ENCODE results near the gene RRAS.

RRAS gene

GRCh38 chr19:49596407-49596806 lies 43.5 kb downstream of the RRAS start:
- peaks cover 50% of the 10 kb centered on the region for H3K36me3 ChIP-seq (replicated peaks; ENCODE audit: low read depth, low read length)

GRCh38 chr19:49595819-49596404 lies 44.0 kb downstream of the RRAS start:
- H4K20me1 ChIP-seq (ENCODE audit: insufficient read depth, low read length): peaks cover 16% of the 10 kb centered on the region
- H3K36me3 ChIP-seq (replicated peaks; ENCODE audit: low read depth, low read length): peaks cover 48% of the 10 kb centered on the region
- TF ChIP-seq EZH2phosphoT487 (IDR thresholded peaks at IDR 0.05; ENCODE audit: low read depth) (no peak), CTCF (IDR thresholded peaks at IDR 0.05; ENCODE audit: low read depth, low read length) (no peak)
- no peaks in the 10 kb centered on the region for H3K27me3 ChIP-seq (ENCODE audit: low read depth, low read length)
- peaks cover 43% of the 10 kb centered on the region for H3K79me2 ChIP-seq (ENCODE audit: low read length)
- H3K4me1 ChIP-seq (ENCODE audit: low read length): peaks cover 6% of the 10 kb centered on the region
- no peak overlapping the region for H3K9ac ChIP-seq (ENCODE audit: low read length)
- H2AFZ ChIP-seq (ENCODE audit: low read depth, low read length): no peak overlapping the region
- no peak overlapping the region for H3K4me2 ChIP-seq (ENCODE audit: low read length)
- H3K4me3 ChIP-seq (ENCODE audit: low read length): no peak overlapping the region
- H3K27ac ChIP-seq (ENCODE audit: low read length): no peak overlapping the region
- no peaks in the 10 kb centered on the region for H3K9me3 ChIP-seq (ENCODE audit: insufficient read depth, low read length)

More at GRCh38 chr19:49596407-49596806, 43.5 kb downstream of the RRAS start:
- Histone ChIP-seq H3K4me3 (ENCODE audit: low read length) (no peak overlapping the region), H2AFZ (ENCODE audit: low read depth, low read length) (no peak overlapping the region), H3K4me2 (ENCODE audit: low read length) (no peak overlapping the region), H3K4me1 (ENCODE audit: low read length) (peaks cover 6% of the 10 kb centered on the region), H3K27me3 (ENCODE audit: low read depth, low read length) (no peaks in the 10 kb centered on the region), H4K20me1 (ENCODE audit: insufficient read depth, low read length) (peaks cover 18% of the 10 kb centered on the region), H3K9me3 (ENCODE audit: insufficient read depth, low read length) (no peaks in the 10 kb centered on the region), H3K9ac (ENCODE audit: low read length) (no peak overlapping the region), H3K79me2 (ENCODE audit: low read length) (peaks cover 46% of the 10 kb centered on the region), H3K27ac (ENCODE audit: low read length) (no peak overlapping the region)
- no peak for TF ChIP-seq CTCF (IDR thresholded peaks at IDR 0.05; ENCODE audit: low read depth, low read length)

GRCh38 chr19:49594993-49595818 lies 44.7 kb downstream of the RRAS start:
- Histone ChIP-seq H4K20me1 (ENCODE audit: insufficient read depth, low read length) (peaks cover 16% of the 10 kb centered on the region), H3K79me2 (ENCODE audit: low read length) (peaks cover 48% of the 10 kb centered on the region), H3K9ac (ENCODE audit: low read length) (no peak overlapping the region), H3K27me3 (ENCODE audit: low read depth, low read length) (no peaks in the 10 kb centered on the region), H3K36me3 (replicated peaks; ENCODE audit: low read depth, low read length) (peaks cover 45% of the 10 kb centered on the region), H3K4me1 (ENCODE audit: low read length) (peaks cover 6% of the 10 kb centered on the region), H3K4me3 (ENCODE audit: low read length) (no peak overlapping the region), H2AFZ (ENCODE audit: low read depth, low read length) (no peak overlapping the region), H3K9me3 (ENCODE audit: insufficient read depth, low read length) (no peaks in the 10 kb centered on the region), H3K27ac (ENCODE audit: low read length) (no peak overlapping the region), H3K4me2 (ENCODE audit: low read length) (no peak overlapping the region)
- TF ChIP-seq EZH2phosphoT487 (IDR thresholded peaks at IDR 0.05; ENCODE audit: low read depth) (no peak), CTCF (IDR thresholded peaks at IDR 0.05; ENCODE audit: low read depth, low read length) (no peak)

GRCh38 chr19:49594157-49594992 lies 45.6 kb downstream of the RRAS start:
- peaks cover 10% of the 10 kb centered on the region for H3K4me1 ChIP-seq (ENCODE audit: low read length)
- peak overlapping the region; percentile 83 for H3K4me2 ChIP-seq (ENCODE audit: low read length)
- peaks cover 48% of the 10 kb centered on the region for H3K79me2 ChIP-seq (ENCODE audit: low read length)
- peaks cover 11% of the 10 kb centered on the region for H4K20me1 ChIP-seq (ENCODE audit: insufficient read depth, low read length)
- peaks cover 37% of the 10 kb centered on the region for H3K36me3 ChIP-seq (replicated peaks; ENCODE audit: low read depth, low read length)
- H2AFZ ChIP-seq (ENCODE audit: low read depth, low read length): no peak overlapping the region
- no peaks in the 10 kb centered on the region for H3K27me3 ChIP-seq (ENCODE audit: low read depth, low read length)
- no peak overlapping the region; the same call in 1 of the 2 replicates for H3K4me3 ChIP-seq (ENCODE audit: low read length)
- no peak overlapping the region for H3K9ac ChIP-seq (ENCODE audit: low read length)
- no peak overlapping the region for H3K27ac ChIP-seq (ENCODE audit: low read length)
- no peaks in the 10 kb centered on the region for H3K9me3 ChIP-seq (ENCODE audit: insufficient read depth, low read length)
- TF ChIP-seq CTCF (IDR thresholded peaks at IDR 0.05; ENCODE audit: low read depth, low read length) (no peak), EZH2phosphoT487 (IDR thresholded peaks at IDR 0.05; ENCODE audit: low read depth) (no peak)
